GM12873 (cell line): Measurements from ENCODE around the gene CD47.

Experiments used
- CTCF ChIP-seq: IDR thresholded peaks from 2 replicates; pipeline ENCODE4 v1.5.1; 2012; ENCODE audit warnings: low read depth, mild to moderate bottlenecking, moderate library complexity, low read length, control low read depth; ENCODE audit not compliant: insufficient read depth; ENCODE audit errors: missing control alignments

Gene CD47

GRCh38 chr3:108044699-108045098 is 46.1 kb downstream of the CD47 start:
- TF ChIP-seq CTCF: no peak

- no peak for TF ChIP-seq CTCF
Measured at GRCh38 chr3:108042300-108042699, 48.5 kb downstream of the CD47 start.

GRCh38 chr3:108041253-108041652 is 49.6 kb downstream of the CD47 start:
- TF ChIP-seq CTCF: no peak

GRCh38 chr3:108037770-108038169 is 53.1 kb downstream of the CD47 start:
- TF ChIP-seq CTCF: no peak

GRCh38 chr3:108036984-108037741 is 53.7 kb downstream of the CD47 start:
- TF ChIP-seq CTCF: no peak

GRCh38 chr3:108036401-108036800 is 54.4 kb downstream of the CD47 start:
- TF ChIP-seq CTCF: no peak

GRCh38 chr3:108035751-108036150 is 55.1 kb downstream of the CD47 start:
- TF ChIP-seq CTCF: no peak
